H1 (cell line): ENCODE results near the gene RHOV. TPM values are rescaled to one million over a fixed set of nuclear protein-coding genes. Genes with fewer than 3 reads are reported as not detected.

Experiments
- CTCF ChIA-PET: fragments of 300-600 bp; sonication (Branson Sonifier 250); formaldehyde crosslinking; loops from one replicate; lab custom pipeline; 2021; ENCODE audit not compliant: partially characterized antibody; lab: Charles Lee
- POLR2A ChIA-PET: fragments of 300-600 bp; sonication (Branson Sonifier 250); formaldehyde crosslinking; loops from one replicate; lab custom pipeline; 2021; ENCODE audit warnings: inconsistent platforms; ENCODE audit not compliant: partially characterized antibody; lab: Charles Lee
- DNase-seq, 2 experiments: peaks; one replicate each; pipeline versions ENCODE4 v3.0.0 to v3.0.0-alpha.2; 2010 to 2022; ENCODE audit warnings: low spot score in 2 of 2, low read depth in 1 of 2, mixed read lengths in 1 of 2
- FAIRE-seq: peaks from 2 replicates; lab custom pipeline; 2011; peaks lifted over from hg19 to GRCh38; lab: Jason Lieb, UNC
- H2AFZ ChIP-seq: 2 replicates; pipeline ENCODE4 v1.8.1; 2012; ENCODE audit warnings: low read length, inconsistent platforms
- H2AK5ac ChIP-seq: 2 replicates; pipeline ENCODE4 v1.6.1; 2013; ENCODE audit warnings: low read depth, low read length
- H2BK120ac ChIP-seq: replicated peaks from 2 replicates; pipeline ENCODE3; 2013; ENCODE audit warnings: low read depth, low read length, inconsistent platforms
- H2BK12ac ChIP-seq: 2 replicates; pipeline ENCODE4 v1.6.1; 2013; ENCODE audit warnings: low read depth, low read length
- H2BK15ac ChIP-seq: 2 replicates; pipeline ENCODE4 v1.6.1; 2013; ENCODE audit warnings: low read length
- H2BK20ac ChIP-seq: 2 replicates; pipeline ENCODE4 v1.6.1; 2013; ENCODE audit warnings: low read length
- H2BK5ac ChIP-seq: 2 replicates; pipeline ENCODE4 v1.6.1; 2013; ENCODE audit warnings: low read depth, low read length
- H3K14ac ChIP-seq: 2 replicates; pipeline ENCODE4 v1.6.1; 2013; ENCODE audit warnings: inconsistent platforms; ENCODE audit not compliant: insufficient read length
- H3K18ac ChIP-seq: 2 replicates; pipeline ENCODE4 v1.6.1; 2013; ENCODE audit warnings: low read length; ENCODE audit errors: extremely low read depth
- H3K23ac ChIP-seq: 2 replicates; pipeline ENCODE4 v1.6.1; 2013; ENCODE audit warnings: inconsistent platforms; ENCODE audit not compliant: insufficient read length
- H3K23me2 ChIP-seq: 2 replicates; pipeline ENCODE4 v1.6.1; 2013; ENCODE audit warnings: low read depth, low read length
- H3K27ac ChIP-seq: 2 replicates; pipeline ENCODE4 v1.6.1; 2011; ENCODE audit warnings: low read depth, low read length, inconsistent platforms
- H3K27me3 ChIP-seq, 4 experiments: replicated peaks in 1 of 4; 1 replicate in 1 of 4; 2 replicates in 3 of 4; pipeline versions ENCODE4 v1.6.1 to v1.8.1; 2011 to 2013; ENCODE audit warnings: low read length in 3 of 4, mild to moderate bottlenecking in 3 of 4, inconsistent platforms in 2 of 4, mixed read lengths in 2 of 4, moderate library complexity in 1 of 4; ENCODE audit not compliant: control insufficient read depth in 3 of 4, insufficient read depth in 3 of 4; ENCODE audit errors: extremely low read depth in 1 of 4
- H3K36me3 ChIP-seq, 4 experiments: 2 replicates each; pipeline versions ENCODE4 v1.6.1 to v1.8.1; 2011 to 2013; ENCODE audit warnings: mild to moderate bottlenecking in 4 of 4, low read length in 3 of 4, moderate library complexity in 2 of 4, control low read depth in 1 of 4, inconsistent platforms in 1 of 4; ENCODE audit not compliant: insufficient read depth in 4 of 4, control insufficient read depth in 2 of 4
- H3K4ac ChIP-seq: replicated peaks from 2 replicates; pipeline ENCODE3; 2013; ENCODE audit warnings: low read length, low read depth, mixed read lengths, inconsistent platforms; ENCODE audit not compliant: insufficient read length
- H3K4me1 ChIP-seq, 4 experiments: replicated peaks in 1 of 4; 1 replicate in 1 of 4; 2 replicates in 3 of 4; pipeline versions ENCODE4 v1.6.1 to v1.8.1; 2011 to 2013; ENCODE audit warnings: low read length in 3 of 4, inconsistent platforms in 2 of 4, mixed read lengths in 1 of 4; ENCODE audit not compliant: insufficient read depth in 4 of 4, control insufficient read depth in 3 of 4
- H3K4me2 ChIP-seq, 2 experiments: 2 replicates each; pipeline versions ENCODE4 v1.6.1 to v1.8.1; 2011 to 2013; ENCODE audit warnings: low read depth in 2 of 2, low read length in 2 of 2, control low read depth in 1 of 2, inconsistent platforms in 1 of 2, mild to moderate bottlenecking in 1 of 2; ENCODE audit not compliant: insufficient read depth in 1 of 2
- H3K4me3 ChIP-seq, 4 experiments: fragments of 200-600, 300-600 bp in 1 of 4; sonication (generic), shearing (Covaris generic), sonication (Bioruptor Twin) in 1 of 4; 2 replicates each; pipeline versions ENCODE4 v1.5.1 to v1.8.1; 2011 to 2016; ENCODE audit warnings: low read length in 4 of 4, low read depth in 3 of 4, control low read depth in 2 of 4, inconsistent platforms in 2 of 4, mild to moderate bottlenecking in 2 of 4, mixed read lengths in 1 of 4, moderate library complexity in 1 of 4; ENCODE audit not compliant: insufficient read depth in 2 of 4; ENCODE audit errors: extremely low read depth in 1 of 4
- H3K56ac ChIP-seq: replicated peaks from 2 replicates; pipeline ENCODE3; 2013; ENCODE audit warnings: low read depth, mild to moderate bottlenecking, mixed read lengths, low read length, inconsistent platforms; ENCODE audit not compliant: insufficient read length
- H3K79me1 ChIP-seq: 2 replicates; pipeline ENCODE4 v1.6.1; 2013; ENCODE audit warnings: low read depth, low read length, control low read depth
- H3K79me2 ChIP-seq, 2 experiments: 2 replicates each; pipeline versions ENCODE4 v1.6.1 to v1.8.1; 2012 to 2013; ENCODE audit warnings: low read length in 2 of 2, mild to moderate bottlenecking in 2 of 2, inconsistent platforms in 1 of 2; ENCODE audit not compliant: insufficient read depth in 2 of 2, control insufficient read depth in 1 of 2
- H3K9ac ChIP-seq, 4 experiments: replicated peaks in 1 of 4; 1 replicate in 1 of 4; 2 replicates in 3 of 4; pipeline versions ENCODE4 v1.6.1 to v1.8.1; 2011 to 2013; ENCODE audit warnings: low read depth in 3 of 4, low read length in 3 of 4, control low read depth in 2 of 4, mild to moderate bottlenecking in 2 of 4, moderate library complexity in 2 of 4, inconsistent platforms in 1 of 4; ENCODE audit errors: extremely low read depth in 1 of 4
- H3K9me3 ChIP-seq, 2 experiments: 2 replicates each; pipeline versions ENCODE4 v1.6.1 to v1.8.1; 2012 to 2013; ENCODE audit warnings: mild to moderate bottlenecking in 2 of 2, moderate library complexity in 2 of 2, control low read depth in 1 of 2, inconsistent platforms in 1 of 2, low read depth in 1 of 2, low read length in 1 of 2, mixed read lengths in 1 of 2; ENCODE audit not compliant: insufficient read depth in 2 of 2
- H4K20me1 ChIP-seq, 2 experiments: replicated peaks in 1 of 2; 2 replicates each; pipeline versions ENCODE3 to v1.8.1; 2011 to 2013; ENCODE audit warnings: inconsistent platforms in 2 of 2, low read length in 2 of 2, mild to moderate bottlenecking in 1 of 2; ENCODE audit not compliant: insufficient read depth in 2 of 2, control insufficient read depth in 1 of 2
- H4K5ac ChIP-seq: 2 replicates; pipeline ENCODE4 v1.6.1; 2013; ENCODE audit warnings: low read length, low read depth, mixed read lengths, inconsistent platforms; ENCODE audit not compliant: insufficient read length
- H4K8ac ChIP-seq: 2 replicates; pipeline ENCODE4 v1.8.0; 2013; ENCODE audit warnings: mild to moderate bottlenecking, moderate library complexity, low read length, inconsistent platforms; ENCODE audit not compliant: insufficient read depth; ENCODE audit errors: extremely low read depth
- H4K91ac ChIP-seq: replicated peaks from 2 replicates; pipeline ENCODE3; 2013; ENCODE audit warnings: low read length, mixed read lengths, inconsistent platforms; ENCODE audit not compliant: insufficient read length
- ATF3 ChIP-seq: IDR thresholded peaks from 2 replicates; pipeline ENCODE4 v1.6.1; 2011; ENCODE audit warnings: low read depth, mild to moderate bottlenecking, low read length; ENCODE audit not compliant: insufficient read depth
- CBX5 ChIP-seq: fragments of 300-800, 300-1000 bp; sonication (generic); IDR thresholded peaks from 2 replicates; pipeline ENCODE4 v1.7.1; 2016; ENCODE audit warnings: antibody characterized with exemption, low read length, low read depth
- CEBPB ChIP-seq: IDR thresholded peaks from 2 replicates; pipeline ENCODE4 v1.6.1; 2012; ENCODE audit warnings: low read depth, low read length
- CTBP2 ChIP-seq: IDR thresholded peaks from 2 replicates; pipeline ENCODE4 v1.7.0; 2011; ENCODE audit warnings: borderline replicate concordance, mild to moderate bottlenecking, moderate library complexity, mixed read lengths, low read length; ENCODE audit not compliant: insufficient read depth, insufficient read length
- EGR1 ChIP-seq: IDR thresholded peaks from 2 replicates; pipeline ENCODE4 v1.6.1; 2011; ENCODE audit warnings: low read depth, low read length, borderline replicate concordance
- EP300 ChIP-seq, 2 experiments: IDR thresholded peaks; 1 replicate in 1 of 2; 2 replicates in 1 of 2; pipeline ENCODE4 v1.6.1; 2011 to 2012; ENCODE audit warnings: low read depth in 2 of 2, low read length in 2 of 2, mild to moderate bottlenecking in 2 of 2, borderline replicate concordance in 1 of 2, inconsistent platforms in 1 of 2, moderate library complexity in 1 of 2
- JUN ChIP-seq: IDR thresholded peaks from 2 replicates; pipeline ENCODE4 v1.6.1; 2011; ENCODE audit warnings: low read depth, mild to moderate bottlenecking, improper control_type of control experiment, low read length
- JUND ChIP-seq: IDR thresholded peaks from 2 replicates; pipeline ENCODE4 v1.6.1; 2011; ENCODE audit warnings: mild to moderate bottlenecking, improper control_type of control experiment, low read length
- KDM1A ChIP-seq: fragments of 200-600, 300-600 bp; sonication (generic); IDR thresholded peaks from 2 replicates; pipeline ENCODE4 v1.7.1; 2016; ENCODE audit warnings: mild to moderate bottlenecking, low read length, borderline replicate concordance
- RXRA ChIP-seq: IDR thresholded peaks from 2 replicates; pipeline ENCODE4 v1.6.1; 2011; ENCODE audit warnings: low read depth, mild to moderate bottlenecking, low read length, moderate library complexity; ENCODE audit not compliant: insufficient read depth
- SP1 ChIP-seq: IDR thresholded peaks from 2 replicates; pipeline ENCODE4 v1.6.1; 2011; ENCODE audit warnings: low read depth, low read length
- TEAD4 ChIP-seq: IDR thresholded peaks from 2 replicates; pipeline ENCODE4 v1.6.1; 2012; ENCODE audit warnings: low read depth, low read length, inconsistent platforms, mixed read lengths
- WGBS, 2 experiments: shearing (Covaris generic) in 1 of 2; methylation state at CpG; one replicate each; pipeline versions ENCODE4 v1.1.6 to v1.1.7; 2013 to 2015; ENCODE audit warnings: low lambda C conversion rate in 2 of 2, mixed read lengths in 2 of 2, inconsistent platforms in 1 of 2, low coverage in 1 of 2, missing lambda C conversion rate in 1 of 2; ENCODE audit not compliant: insufficient replicate concordance in 2 of 2, insufficient coverage in 1 of 2, insufficient read length in 1 of 2; ENCODE audit errors: extremely low coverage in 1 of 2, missing lambda C conversion rate in 1 of 2; 5-methylcytosine and 5-hydroxymethylcytosine counted together
- polyA plus RNA-seq, 7 experiments: library from polyadenylated mRNA; depleted of rRNA in 3 of 7; stranded (reverse) in 5 of 7; unstranded in 2 of 7; fragments of >200 nt in 5 of 7; fragments of 200-250 nt in 2 of 7; gene quantifications; 1 replicate in 5 of 7; 2 replicates in 1 of 7; 4 replicates in 1 of 7; pipeline versions ENCODE4 v1.2.1 to v1.2.3, GENCODE V29; 2011 to 2013; ENCODE audit warnings: missing spikeins in 2 of 7, mixed read lengths in 2 of 7
- total RNA-seq: library from RNA; stranded (reverse); fragmentation: NEBNext Ultra II Directional; extraction: Animal tissue kit (Norgen Biotek cat#: 25700); gene quantifications from 2 replicates; pipeline ENCODE4 v1.2.1, GENCODE V29; 2021
- TF ChIP-seq, protein P1 (sequence below): IDR thresholded peaks from 2 replicates; pipeline ENCODE4 v1.6.1; 2012; ENCODE audit warnings: inconsistent platforms

The RHOV gene
- total and polyA plus RNA-seq, 2 of the 8 experiments (the other 6 are each of a cell fraction or from before 2014, with no cell fraction given) = 1.5 to 2.7 TPM

DNA sequence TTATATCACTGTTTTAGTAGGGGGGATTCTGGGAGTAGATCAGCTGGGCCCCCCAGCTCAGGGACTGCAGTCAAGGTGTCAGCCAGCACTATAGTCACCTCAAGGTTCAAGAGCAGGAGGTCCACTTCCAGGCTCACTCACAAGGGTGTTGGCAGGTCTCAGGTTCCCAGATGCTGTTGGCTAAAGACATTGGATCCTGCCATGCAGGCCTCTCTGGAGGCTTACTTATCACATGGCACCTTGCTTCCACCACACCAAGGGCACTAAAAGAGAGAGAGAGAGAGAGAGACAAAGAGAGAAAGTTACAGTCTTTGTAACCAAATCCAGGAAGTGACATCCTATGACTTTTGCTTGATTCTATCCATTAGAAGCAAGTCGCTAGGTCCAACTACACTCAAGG, 38.0 kb downstream of the RHOV start:
- H3K18ac ChIP-seq = no peak overlapping the region
- CTCF ChIA-PET = no interaction called here
- DNase-seq = no peak

More for the DNA sequence above, 38.0 kb downstream of the RHOV start:
- H3K36me3 ChIP-seq = no peaks in the 10 kb centered on the region
- no peak overlapping the region for H2AK5ac ChIP-seq
- WGBS, 2 experiments = 80% methylated on average over 1 of the region's 1 CpG; no CpG with 5 or more reads in 1 of the 2 experiments
- no peak overlapping the region for H3K9ac ChIP-seq
- no peaks in the 10 kb centered on the region for H3K27me3 ChIP-seq
- H3K4me1 ChIP-seq = no peaks in the 10 kb centered on the region
- no peaks in the 10 kb centered on the region for H3K23me2 ChIP-seq
- H3K9me3 ChIP-seq = no peaks in the 10 kb centered on the region
- no peaks in the 10 kb centered on the region for H3K79me1 ChIP-seq
- H2BK20ac ChIP-seq = no peak overlapping the region
- POLR2A ChIA-PET = no interaction called here
- H3K4me2 ChIP-seq = no peak overlapping the region
- H4K5ac ChIP-seq = no peak overlapping the region
- H3K56ac ChIP-seq = no peak overlapping the region
- H3K4ac ChIP-seq = no peak overlapping the region
- H3K23ac ChIP-seq = no peak overlapping the region
- no peak overlapping the region for H4K91ac ChIP-seq
- H4K8ac ChIP-seq = no peak overlapping the region
- no peak overlapping the region for H2AFZ ChIP-seq
- no peak overlapping the region for H2BK120ac ChIP-seq
- H4K20me1 ChIP-seq = no peaks in the 10 kb centered on the region
- no peak overlapping the region for H3K27ac ChIP-seq
- TF ChIP-seq ATF3 (no peak), SP1 (no peak), TEAD4 (no peak), CEBPB (no peak), RXRA (no peak), CTBP2 (no peak), JUND (no peak), KDM1A (no peak), EGR1 (no peak), JUN (no peak), EP300 (IDR thresholded peaks at IDR 0.05; ENCODE audit: borderline replicate concordance in 1 of 2, low read depth in 2 of 2, low read length in 2 of 2) (no peak), CBX5 (no peak)
- TF ChIP-seq, protein P1, sequence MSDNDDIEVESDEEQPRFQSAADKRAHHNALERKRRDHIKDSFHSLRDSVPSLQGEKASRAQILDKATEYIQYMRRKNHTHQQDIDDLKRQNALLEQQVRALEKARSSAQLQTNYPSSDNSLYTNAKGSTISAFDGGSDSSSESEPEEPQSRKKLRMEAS = no peak
- no peak for FAIRE-seq
- no peak overlapping the region for H2BK15ac ChIP-seq
- no peak overlapping the region for H2BK5ac ChIP-seq
- H3K79me2 ChIP-seq = no peaks in the 10 kb centered on the region
- no peak overlapping the region for H2BK12ac ChIP-seq
- H3K4me3 ChIP-seq = no peak overlapping the region
- H3K14ac ChIP-seq = no peak overlapping the region
